Upper lobe of left lung (tissue), 4 donors: ENCODE measurements around the gene FASTK.
"Not testable (repeated sequence)": the region's sequence is repeated elsewhere in the genome, so short reads cannot be mapped to it uniquely, and the experiment has no call there.

Experiments
- EP300 ChIP-seq, 4 donors: sonication (generic); formaldehyde crosslinking; IDR thresholded peaks; one replicate each; pipeline ENCODE4 v1.5.1; 2017; ENCODE audit warnings: antibody characterized with exemption in 4 of 4, control low read depth in 2 of 4
- POLR2AphosphoS5 ChIP-seq, 2 donors: sonication (generic); formaldehyde crosslinking; IDR thresholded peaks; one replicate each; pipeline ENCODE4 v1.5.1; 2017; ENCODE audit warnings: antibody characterized with exemption in 2 of 2
- TF ChIP-seq, protein P1 (sequence below), 6 experiments: fragments of 450-650 bp in 4 of 6; fragments of 200-600 bp in 2 of 6; sonication (generic) in 2 of 6; IDR thresholded peaks; one replicate each; pipeline ENCODE4 v1.5.1; 2016 to 2019; ENCODE audit warnings: antibody characterized with exemption in 6 of 6

DNA sequence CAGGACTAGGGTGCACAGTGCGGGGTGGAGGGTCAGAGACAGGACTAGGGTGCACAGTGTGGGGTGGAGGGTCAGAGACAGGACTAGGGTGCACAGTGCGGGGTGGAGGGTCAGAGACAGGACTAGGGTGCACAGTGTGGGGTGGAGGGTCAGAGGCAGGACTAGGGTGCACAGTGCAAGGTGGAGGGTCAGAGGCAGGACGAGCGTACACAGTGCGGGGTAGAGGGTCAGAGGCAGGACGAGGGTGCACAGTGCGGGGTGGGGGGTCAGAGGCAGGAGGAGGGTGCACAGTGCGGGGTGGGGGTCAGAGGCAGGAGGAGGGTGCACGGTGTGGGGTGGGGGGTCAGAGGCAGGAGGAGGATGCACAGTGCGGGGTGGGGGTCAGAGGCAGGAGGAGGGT is 37.2 kb downstream of the FASTK start:
- not testable (repeated sequence) for TF ChIP-seq POLR2AphosphoS5, EP300 (IDR thresholded peaks at IDR 0.05)
- TF ChIP-seq, protein P1, sequence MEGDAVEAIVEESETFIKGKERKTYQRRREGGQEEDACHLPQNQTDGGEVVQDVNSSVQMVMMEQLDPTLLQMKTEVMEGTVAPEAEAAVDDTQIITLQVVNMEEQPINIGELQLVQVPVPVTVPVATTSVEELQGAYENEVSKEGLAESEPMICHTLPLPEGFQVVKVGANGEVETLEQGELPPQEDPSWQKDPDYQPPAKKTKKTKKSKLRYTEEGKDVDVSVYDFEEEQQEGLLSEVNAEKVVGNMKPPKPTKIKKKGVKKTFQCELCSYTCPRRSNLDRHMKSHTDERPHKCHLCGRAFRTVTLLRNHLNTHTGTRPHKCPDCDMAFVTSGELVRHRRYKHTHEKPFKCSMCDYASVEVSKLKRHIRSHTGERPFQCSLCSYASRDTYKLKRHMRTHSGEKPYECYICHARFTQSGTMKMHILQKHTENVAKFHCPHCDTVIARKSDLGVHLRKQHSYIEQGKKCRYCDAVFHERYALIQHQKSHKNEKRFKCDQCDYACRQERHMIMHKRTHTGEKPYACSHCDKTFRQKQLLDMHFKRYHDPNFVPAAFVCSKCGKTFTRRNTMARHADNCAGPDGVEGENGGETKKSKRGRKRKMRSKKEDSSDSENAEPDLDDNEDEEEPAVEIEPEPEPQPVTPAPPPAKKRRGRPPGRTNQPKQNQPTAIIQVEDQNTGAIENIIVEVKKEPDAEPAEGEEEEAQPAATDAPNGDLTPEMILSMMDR (IDR thresholded peaks at IDR 0.05), result not testable (repeated sequence)
